Sigmoid colon (tissue), 7 donors: ENCODE results near the gene NTPCR. TPM values are rescaled to one million over a fixed set of nuclear protein-coding genes. Genes with fewer than 3 reads are reported as not detected.

Source experiments
- DNase-seq: peaks from one replicate; pipeline ENCODE4 v3.0.0-alpha.2; 2019
- H3K27ac ChIP-seq, 4 donors: fragments of 200-600 bp; sonication (generic); one replicate each; pipeline ENCODE4 v1.5.1; 2016 to 2019; ENCODE audit warnings: mild to moderate bottlenecking in 1 of 4
- H3K27me3 ChIP-seq, 3 donors: fragments of 200-600 bp; sonication (generic); one replicate each; pipeline ENCODE4 v1.5.1; 2019; ENCODE audit warnings: mild to moderate bottlenecking in 1 of 3
- H3K36me3 ChIP-seq, 4 donors: fragments of 200-600 bp; sonication (generic); one replicate each; pipeline ENCODE4 v1.5.1; 2016 to 2019
- H3K4me1 ChIP-seq, 4 donors: fragments of 200-600 bp; sonication (generic); one replicate each; pipeline ENCODE4 v1.5.1; 2017 to 2019
- H3K4me3 ChIP-seq, 4 donors: fragments of 200-600 bp; sonication (generic); one replicate each; pipeline ENCODE4 v1.5.1; 2017 to 2019; ENCODE audit warnings: mild to moderate bottlenecking in 2 of 4, moderate library complexity in 1 of 4
- H3K9me3 ChIP-seq, 4 donors: fragments of 200-600 bp in 3 of 4; sonication (generic) in 3 of 4; one replicate each; pipeline versions ENCODE4 v1.5.1 to v1.6.1; 2013 to 2019
- EP300 ChIP-seq, 4 donors: sonication (generic); formaldehyde crosslinking; IDR thresholded peaks; one replicate each; pipeline ENCODE4 v1.6.1; 2017; ENCODE audit warnings: antibody characterized with exemption in 4 of 4
- POLR2A ChIP-seq, 2 donors: fragments of 450-650 bp; IDR thresholded peaks; one replicate each; pipeline ENCODE4 v1.6.1; 2016; ENCODE audit warnings: antibody characterized with exemption in 2 of 2, mild to moderate bottlenecking in 2 of 2, moderate library complexity in 2 of 2
- POLR2AphosphoS5 ChIP-seq, 4 donors: sonication (generic); formaldehyde crosslinking; IDR thresholded peaks; one replicate each; pipeline ENCODE4 v1.6.1; 2017; ENCODE audit warnings: antibody characterized with exemption in 4 of 4
- WGBS, 2 donors: extraction: QIAGEN DNeasy Blood & Tissue Kit; methylation state at CpG; one replicate each; pipeline ENCODE4 v1.1.7; 2013; 5-methylcytosine and 5-hydroxymethylcytosine counted together
- intact Hi-C: fragments of 100-400 bp; cut with DNase I; formaldehyde crosslinking; loops from one replicate; pipeline ENCODE4 v1.15.1; 2023
- polyA plus RNA-seq, 3 donors: library from polyadenylated mRNA; stranded (reverse); fragments of 200-250 nt; gene quantifications; one replicate each; pipeline ENCODE4 v1.2.3, GENCODE V29; 2013
- total RNA-seq, 4 donors: library from RNA; depleted of rRNA; stranded (reverse); fragments of >200 nt; gene quantifications; one replicate each; pipeline ENCODE4 v1.1.0, GENCODE V29; 2016
- TF ChIP-seq, protein P1 (sequence below), 4 experiments: fragments of 450-650 bp in 3 of 4; fragments of 200-600 bp in 1 of 4; IDR thresholded peaks; one replicate each; pipeline ENCODE4 v1.5.1; 2016 to 2019; ENCODE audit warnings: antibody characterized with exemption in 4 of 4, mild to moderate bottlenecking in 3 of 4, moderate library complexity in 2 of 4
- donor health status: healthy with polysubstance abuse.
- donor health status: Bipolar disorder and iron deficiency.
- donor health status: healthy.

Gene NTPCR, protein sequence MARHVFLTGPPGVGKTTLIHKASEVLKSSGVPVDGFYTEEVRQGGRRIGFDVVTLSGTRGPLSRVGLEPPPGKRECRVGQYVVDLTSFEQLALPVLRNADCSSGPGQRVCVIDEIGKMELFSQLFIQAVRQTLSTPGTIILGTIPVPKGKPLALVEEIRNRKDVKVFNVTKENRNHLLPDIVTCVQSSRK
- 10 to 100 TPM; 20.5 to 43.2 (median 27.1) TPM for total RNA-seq
- 100 to 1,000 TPM in 1 of 3 donors, 10 to 100 TPM in 2; 64.8 to 100 (median 74.5) TPM for polyA plus RNA-seq

DNA sequence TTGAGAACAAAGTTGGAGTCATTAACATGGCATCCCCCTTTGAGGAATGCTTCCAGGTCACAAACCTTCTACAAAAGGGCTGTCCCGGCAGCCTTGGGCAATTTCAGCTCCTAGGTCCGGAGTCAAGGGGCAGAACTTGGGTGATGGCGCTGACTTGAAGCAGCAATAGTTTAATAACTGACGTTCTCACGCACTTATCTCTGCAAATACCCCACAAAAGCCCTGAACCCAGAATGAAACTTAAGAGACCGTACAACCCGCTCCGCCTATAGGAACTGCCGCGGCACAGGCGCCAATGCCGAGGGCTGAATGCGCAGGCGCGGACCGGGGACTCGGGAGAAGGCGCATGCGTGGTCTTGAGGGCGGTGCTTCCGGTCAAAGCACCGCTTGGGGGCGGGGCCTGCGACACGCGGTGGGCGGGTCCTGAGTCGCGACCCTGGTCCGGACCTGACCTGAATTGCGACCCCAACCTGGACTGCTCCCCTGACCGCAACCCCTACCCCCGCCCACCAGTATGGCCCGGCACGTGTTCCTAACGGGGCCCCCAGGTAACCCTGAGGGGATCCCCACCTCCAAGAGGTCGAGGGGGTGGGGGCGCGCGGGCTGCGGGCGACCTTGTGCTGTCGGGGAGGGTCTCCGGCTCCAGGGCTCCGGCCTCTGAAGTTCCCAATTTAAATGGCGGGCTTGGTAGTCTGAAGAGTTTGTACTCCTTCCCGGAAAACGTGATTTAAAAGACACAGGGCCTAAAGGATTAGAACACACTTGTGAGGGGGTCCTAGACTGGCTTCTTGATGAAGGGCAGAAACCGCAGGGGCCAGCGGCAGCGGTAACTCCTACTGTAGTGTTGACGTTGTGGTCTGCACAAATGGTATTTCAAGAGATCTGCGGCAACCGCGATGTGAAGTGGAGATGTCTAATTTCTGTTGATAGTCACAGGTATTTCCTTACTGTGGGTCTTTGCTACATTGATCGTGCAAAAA, at the start of gene NTPCR:
Gene NTPCR (plus strand): TSS at position 415 of the 980 bp plus-strand sequence. CDS start 100 bp downstream, at position 515.
- DNase-seq = peak; percentile 95
- TF ChIP-seq POLR2AphosphoS5 (IDR thresholded peaks at IDR 0.05) (peak; percentile 40 to 76 (median 64)), EP300 (IDR thresholded peaks at IDR 0.05) (no peak), POLR2A (IDR thresholded peaks at IDR 0.05) (peak in 1 of 2 donors; percentile 41)
- TF ChIP-seq, protein P1, sequence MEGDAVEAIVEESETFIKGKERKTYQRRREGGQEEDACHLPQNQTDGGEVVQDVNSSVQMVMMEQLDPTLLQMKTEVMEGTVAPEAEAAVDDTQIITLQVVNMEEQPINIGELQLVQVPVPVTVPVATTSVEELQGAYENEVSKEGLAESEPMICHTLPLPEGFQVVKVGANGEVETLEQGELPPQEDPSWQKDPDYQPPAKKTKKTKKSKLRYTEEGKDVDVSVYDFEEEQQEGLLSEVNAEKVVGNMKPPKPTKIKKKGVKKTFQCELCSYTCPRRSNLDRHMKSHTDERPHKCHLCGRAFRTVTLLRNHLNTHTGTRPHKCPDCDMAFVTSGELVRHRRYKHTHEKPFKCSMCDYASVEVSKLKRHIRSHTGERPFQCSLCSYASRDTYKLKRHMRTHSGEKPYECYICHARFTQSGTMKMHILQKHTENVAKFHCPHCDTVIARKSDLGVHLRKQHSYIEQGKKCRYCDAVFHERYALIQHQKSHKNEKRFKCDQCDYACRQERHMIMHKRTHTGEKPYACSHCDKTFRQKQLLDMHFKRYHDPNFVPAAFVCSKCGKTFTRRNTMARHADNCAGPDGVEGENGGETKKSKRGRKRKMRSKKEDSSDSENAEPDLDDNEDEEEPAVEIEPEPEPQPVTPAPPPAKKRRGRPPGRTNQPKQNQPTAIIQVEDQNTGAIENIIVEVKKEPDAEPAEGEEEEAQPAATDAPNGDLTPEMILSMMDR (IDR thresholded peaks at IDR 0.05) = peak in 2 of 4 experiments; percentile 11 to 15
- Histone ChIP-seq H3K9me3 (no peaks in the 10 kb centered on the region), H3K4me1 (peaks cover 0 to 23% (median 14%) of the 10 kb centered on the region in 4 donors), H3K4me3 (peak within 1 kb of the TSS; percentile 75 to 99 (median 94)), H3K36me3 (peaks cover 0 to 2% (median 0%) of the 10 kb centered on the region in 4 donors), H3K27me3 (no peaks in the 10 kb centered on the region), H3K27ac (peak within 1 kb of the TSS; percentile 79 to 84 (median 82))
- WGBS, 2 donors = 0 to 1% methylated on average over 56 of the region's 56 CpGs
- intact Hi-C loops = loop anchor here (2.0 to 10.0 kb wide), 2 partner anchors 146 to 320 kb away; partner anchors contain the start of genes MAP10 and SIPA1L2

DNA sequence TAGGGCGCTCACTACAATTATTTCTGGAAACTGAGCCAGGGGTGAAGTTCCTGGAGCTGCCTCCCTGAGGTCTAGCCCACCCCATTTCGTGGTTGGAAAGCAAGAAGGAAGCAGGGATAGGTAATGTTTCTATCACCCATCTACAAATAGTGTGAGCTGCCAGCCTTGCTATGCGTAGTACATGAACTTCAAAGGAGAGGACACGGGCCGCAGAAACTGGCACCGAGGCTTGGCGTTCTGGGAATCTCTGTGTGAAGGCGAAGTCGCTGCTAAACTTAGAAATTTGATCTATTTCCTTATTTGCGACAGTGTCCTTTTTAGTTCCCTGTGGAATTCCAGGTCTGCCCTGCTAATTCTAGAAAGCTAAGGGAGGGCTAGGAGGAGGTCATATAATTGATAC, 49.6 kb upstream of the NTPCR start:
- no peak overlapping the region for H3K4me3 ChIP-seq
- no peaks in the 10 kb centered on the region for H3K9me3 ChIP-seq
- intact Hi-C loops = no loop called here
- H3K4me1 ChIP-seq = no peaks in the 10 kb centered on the region
- TF ChIP-seq EP300 (IDR thresholded peaks at IDR 0.05) (no peak), POLR2A (IDR thresholded peaks at IDR 0.05) (no peak), POLR2AphosphoS5 (IDR thresholded peaks at IDR 0.05) (no peak)
- DNase-seq = no peak
- no peaks in the 10 kb centered on the region for H3K27me3 ChIP-seq
- WGBS, 2 donors = 21 to 73% methylated on average over 10 of the region's 10 CpGs
- H3K27ac ChIP-seq = no peak overlapping the region
- no peaks in the 10 kb centered on the region for H3K36me3 ChIP-seq

DNA sequence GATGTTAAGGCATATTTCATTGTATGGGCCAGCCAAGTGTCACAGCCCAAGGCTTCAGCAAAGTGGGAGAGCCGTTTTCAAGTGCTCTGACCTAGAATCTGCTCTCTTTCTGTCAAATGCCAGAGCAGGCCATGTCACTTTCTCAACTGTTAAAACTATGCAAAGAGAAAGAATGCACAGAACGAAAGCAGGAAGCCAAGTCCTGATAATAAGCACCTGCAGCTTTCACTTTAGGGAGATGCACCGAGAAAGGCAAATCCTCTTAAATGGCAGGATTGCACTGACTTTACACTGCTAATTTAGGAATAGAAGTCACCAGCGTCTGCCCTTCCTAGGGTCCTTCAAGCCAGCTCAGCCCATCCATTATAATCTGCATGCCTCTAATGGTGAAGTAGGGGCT, 49.2 kb upstream of the NTPCR start:
- Histone ChIP-seq H3K36me3 (no peaks in the 10 kb centered on the region), H3K4me1 (no peaks in the 10 kb centered on the region), H3K9me3 (no peaks in the 10 kb centered on the region), H3K4me3 (no peak overlapping the region), H3K27ac (no peak overlapping the region), H3K27me3 (no peaks in the 10 kb centered on the region)
- WGBS, 2 donors = 11 to 44% methylated on average over 4 of the region's 4 CpGs
- TF ChIP-seq POLR2AphosphoS5 (IDR thresholded peaks at IDR 0.05) (no peak), POLR2A (IDR thresholded peaks at IDR 0.05) (no peak), EP300 (IDR thresholded peaks at IDR 0.05) (no peak)
- TF ChIP-seq, protein P1 (IDR thresholded peaks at IDR 0.05) = no peak
- DNase-seq = no peak
- intact Hi-C loops = no loop called here

DNA sequence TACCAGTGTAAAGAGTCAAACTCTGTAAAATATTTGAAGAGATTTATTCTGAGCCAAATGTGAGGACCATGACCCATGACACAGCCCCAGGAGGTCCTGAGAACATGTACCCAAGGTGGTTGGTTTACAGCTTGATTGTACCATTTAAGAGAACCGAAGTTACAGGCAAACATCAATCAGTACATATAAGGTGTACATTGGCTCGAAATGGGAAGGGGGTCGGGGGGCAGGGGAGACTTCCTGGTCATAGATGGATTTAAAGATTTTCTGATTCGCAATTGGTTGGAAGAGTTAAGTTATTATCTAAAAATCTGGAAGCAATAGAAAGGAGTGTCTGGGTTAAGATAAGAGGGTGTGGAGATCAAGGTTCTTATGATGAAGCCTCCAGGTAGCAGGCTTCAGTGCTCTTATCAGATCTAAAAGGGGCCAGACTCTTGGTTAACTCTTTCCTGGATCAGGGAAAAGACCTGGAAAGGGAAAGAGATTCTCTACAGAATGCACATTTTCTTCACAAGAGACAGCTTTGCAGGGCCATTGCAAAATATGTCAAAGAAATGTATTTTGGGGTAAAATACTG, 47.5 kb upstream of the NTPCR start:
- Histone ChIP-seq H3K27ac (no peak overlapping the region), H3K4me3 (no peak overlapping the region), H3K36me3 (no peaks in the 10 kb centered on the region), H3K4me1 (no peaks in the 10 kb centered on the region), H3K9me3 (no peaks in the 10 kb centered on the region), H3K27me3 (no peaks in the 10 kb centered on the region)
- WGBS, 2 donors = 19 to 63% methylated on average over 4 of the region's 4 CpGs
- DNase-seq = no peak
- TF ChIP-seq POLR2AphosphoS5 (IDR thresholded peaks at IDR 0.05) = no peak
- no peak for TF ChIP-seq EP300 (IDR thresholded peaks at IDR 0.05)
- no peak for TF ChIP-seq POLR2A (IDR thresholded peaks at IDR 0.05)
- TF ChIP-seq, protein P1 (IDR thresholded peaks at IDR 0.05) = no peak
- intact Hi-C loops = no loop called here
